H1 (cell line): ENCODE data around the gene SCYGR4. TPM values are rescaled to one million over a fixed set of nuclear protein-coding genes. Genes with fewer than 3 reads are reported as not detected.

Experiments used
- CTCF ChIA-PET: fragments of 300-600 bp; sonication (Branson Sonifier 250); formaldehyde crosslinking; loops from one replicate; lab custom pipeline; 2021; ENCODE audit not compliant: partially characterized antibody; lab: Charles Lee
- POLR2A ChIA-PET: fragments of 300-600 bp; sonication (Branson Sonifier 250); formaldehyde crosslinking; loops from one replicate; lab custom pipeline; 2021; ENCODE audit warnings: inconsistent platforms; ENCODE audit not compliant: partially characterized antibody; lab: Charles Lee
- DNase-seq, 2 experiments: peaks; one replicate each; pipeline versions ENCODE4 v3.0.0 to v3.0.0-alpha.2; 2010 to 2022; ENCODE audit warnings: low spot score in 2 of 2, low read depth in 1 of 2, mixed read lengths in 1 of 2
- FAIRE-seq: peaks from 2 replicates; lab custom pipeline; 2011; peaks lifted over from hg19 to GRCh38; lab: Jason Lieb, UNC
- H2AFZ ChIP-seq: 2 replicates; pipeline ENCODE4 v1.8.1; 2012; ENCODE audit warnings: low read length, inconsistent platforms
- H2AK5ac ChIP-seq: 2 replicates; pipeline ENCODE4 v1.6.1; 2013; ENCODE audit warnings: low read depth, low read length
- H2BK120ac ChIP-seq: replicated peaks from 2 replicates; pipeline ENCODE3; 2013; ENCODE audit warnings: low read depth, low read length, inconsistent platforms
- H2BK12ac ChIP-seq: 2 replicates; pipeline ENCODE4 v1.6.1; 2013; ENCODE audit warnings: low read depth, low read length
- H2BK15ac ChIP-seq: 2 replicates; pipeline ENCODE4 v1.6.1; 2013; ENCODE audit warnings: low read length
- H2BK20ac ChIP-seq: 2 replicates; pipeline ENCODE4 v1.6.1; 2013; ENCODE audit warnings: low read length
- H2BK5ac ChIP-seq: 2 replicates; pipeline ENCODE4 v1.6.1; 2013; ENCODE audit warnings: low read depth, low read length
- H3K14ac ChIP-seq: 2 replicates; pipeline ENCODE4 v1.6.1; 2013; ENCODE audit warnings: inconsistent platforms; ENCODE audit not compliant: insufficient read length
- H3K18ac ChIP-seq: 2 replicates; pipeline ENCODE4 v1.6.1; 2013; ENCODE audit warnings: low read length; ENCODE audit errors: extremely low read depth
- H3K23ac ChIP-seq: 2 replicates; pipeline ENCODE4 v1.6.1; 2013; ENCODE audit warnings: inconsistent platforms; ENCODE audit not compliant: insufficient read length
- H3K23me2 ChIP-seq: 2 replicates; pipeline ENCODE4 v1.6.1; 2013; ENCODE audit warnings: low read depth, low read length
- H3K27ac ChIP-seq: 2 replicates; pipeline ENCODE4 v1.6.1; 2011; ENCODE audit warnings: low read depth, low read length, inconsistent platforms
- H3K27me3 ChIP-seq, 4 experiments: replicated peaks in 1 of 4; 1 replicate in 1 of 4; 2 replicates in 3 of 4; pipeline versions ENCODE4 v1.6.1 to v1.8.1; 2011 to 2013; ENCODE audit warnings: low read length in 3 of 4, mild to moderate bottlenecking in 3 of 4, inconsistent platforms in 2 of 4, mixed read lengths in 2 of 4, moderate library complexity in 1 of 4; ENCODE audit not compliant: control insufficient read depth in 3 of 4, insufficient read depth in 3 of 4; ENCODE audit errors: extremely low read depth in 1 of 4
- H3K36me3 ChIP-seq, 4 experiments: 2 replicates each; pipeline versions ENCODE4 v1.6.1 to v1.8.1; 2011 to 2013; ENCODE audit warnings: mild to moderate bottlenecking in 4 of 4, low read length in 3 of 4, moderate library complexity in 2 of 4, control low read depth in 1 of 4, inconsistent platforms in 1 of 4; ENCODE audit not compliant: insufficient read depth in 4 of 4, control insufficient read depth in 2 of 4
- H3K4ac ChIP-seq: replicated peaks from 2 replicates; pipeline ENCODE3; 2013; ENCODE audit warnings: low read length, low read depth, mixed read lengths, inconsistent platforms; ENCODE audit not compliant: insufficient read length
- H3K4me1 ChIP-seq, 4 experiments: replicated peaks in 1 of 4; 1 replicate in 1 of 4; 2 replicates in 3 of 4; pipeline versions ENCODE4 v1.6.1 to v1.8.1; 2011 to 2013; ENCODE audit warnings: low read length in 3 of 4, inconsistent platforms in 2 of 4, mixed read lengths in 1 of 4; ENCODE audit not compliant: insufficient read depth in 4 of 4, control insufficient read depth in 3 of 4
- H3K4me2 ChIP-seq, 2 experiments: 2 replicates each; pipeline versions ENCODE4 v1.6.1 to v1.8.1; 2011 to 2013; ENCODE audit warnings: low read depth in 2 of 2, low read length in 2 of 2, control low read depth in 1 of 2, inconsistent platforms in 1 of 2, mild to moderate bottlenecking in 1 of 2; ENCODE audit not compliant: insufficient read depth in 1 of 2
- H3K4me3 ChIP-seq, 4 experiments: fragments of 200-600, 300-600 bp in 1 of 4; sonication (generic), shearing (Covaris generic), sonication (Bioruptor Twin) in 1 of 4; 2 replicates each; pipeline versions ENCODE4 v1.5.1 to v1.8.1; 2011 to 2016; ENCODE audit warnings: low read length in 4 of 4, low read depth in 3 of 4, control low read depth in 2 of 4, inconsistent platforms in 2 of 4, mild to moderate bottlenecking in 2 of 4, mixed read lengths in 1 of 4, moderate library complexity in 1 of 4; ENCODE audit not compliant: insufficient read depth in 2 of 4; ENCODE audit errors: extremely low read depth in 1 of 4
- H3K56ac ChIP-seq: replicated peaks from 2 replicates; pipeline ENCODE3; 2013; ENCODE audit warnings: low read depth, mild to moderate bottlenecking, mixed read lengths, low read length, inconsistent platforms; ENCODE audit not compliant: insufficient read length
- H3K79me1 ChIP-seq: 2 replicates; pipeline ENCODE4 v1.6.1; 2013; ENCODE audit warnings: low read depth, low read length, control low read depth
- H3K79me2 ChIP-seq, 2 experiments: 2 replicates each; pipeline versions ENCODE4 v1.6.1 to v1.8.1; 2012 to 2013; ENCODE audit warnings: low read length in 2 of 2, mild to moderate bottlenecking in 2 of 2, inconsistent platforms in 1 of 2; ENCODE audit not compliant: insufficient read depth in 2 of 2, control insufficient read depth in 1 of 2
- H3K9ac ChIP-seq, 4 experiments: replicated peaks in 1 of 4; 1 replicate in 1 of 4; 2 replicates in 3 of 4; pipeline versions ENCODE4 v1.6.1 to v1.8.1; 2011 to 2013; ENCODE audit warnings: low read depth in 3 of 4, low read length in 3 of 4, control low read depth in 2 of 4, mild to moderate bottlenecking in 2 of 4, moderate library complexity in 2 of 4, inconsistent platforms in 1 of 4; ENCODE audit errors: extremely low read depth in 1 of 4
- H3K9me3 ChIP-seq, 2 experiments: 2 replicates each; pipeline versions ENCODE4 v1.6.1 to v1.8.1; 2012 to 2013; ENCODE audit warnings: mild to moderate bottlenecking in 2 of 2, moderate library complexity in 2 of 2, control low read depth in 1 of 2, inconsistent platforms in 1 of 2, low read depth in 1 of 2, low read length in 1 of 2, mixed read lengths in 1 of 2; ENCODE audit not compliant: insufficient read depth in 2 of 2
- H4K20me1 ChIP-seq, 2 experiments: replicated peaks in 1 of 2; 2 replicates each; pipeline versions ENCODE3 to v1.8.1; 2011 to 2013; ENCODE audit warnings: inconsistent platforms in 2 of 2, low read length in 2 of 2, mild to moderate bottlenecking in 1 of 2; ENCODE audit not compliant: insufficient read depth in 2 of 2, control insufficient read depth in 1 of 2
- H4K5ac ChIP-seq: 2 replicates; pipeline ENCODE4 v1.6.1; 2013; ENCODE audit warnings: low read length, low read depth, mixed read lengths, inconsistent platforms; ENCODE audit not compliant: insufficient read length
- H4K8ac ChIP-seq: 2 replicates; pipeline ENCODE4 v1.8.0; 2013; ENCODE audit warnings: mild to moderate bottlenecking, moderate library complexity, low read length, inconsistent platforms; ENCODE audit not compliant: insufficient read depth; ENCODE audit errors: extremely low read depth
- H4K91ac ChIP-seq: replicated peaks from 2 replicates; pipeline ENCODE3; 2013; ENCODE audit warnings: low read length, mixed read lengths, inconsistent platforms; ENCODE audit not compliant: insufficient read length
- BCL11A ChIP-seq, 2 experiments: IDR thresholded peaks; one replicate each; pipeline ENCODE4 v1.6.1; 2011; ENCODE audit warnings: low read depth in 2 of 2, low read length in 2 of 2, mild to moderate bottlenecking in 2 of 2
- JUND ChIP-seq: IDR thresholded peaks from 2 replicates; pipeline ENCODE4 v1.6.1; 2011; ENCODE audit warnings: mild to moderate bottlenecking, improper control_type of control experiment, low read length
- RBBP5 ChIP-seq: IDR thresholded peaks from 2 replicates; pipeline ENCODE4 v1.7.1; 2012; ENCODE audit warnings: low read depth, mild to moderate bottlenecking, inconsistent platforms, low read length, moderate library complexity, borderline replicate concordance
- TAF1 ChIP-seq: IDR thresholded peaks from 2 replicates; pipeline ENCODE4 v1.6.1; 2011; ENCODE audit warnings: mild to moderate bottlenecking, low read depth, low read length
- polyA plus RNA-seq, 7 experiments: library from polyadenylated mRNA; depleted of rRNA in 3 of 7; stranded (reverse) in 5 of 7; unstranded in 2 of 7; fragments of >200 nt in 5 of 7; fragments of 200-250 nt in 2 of 7; gene quantifications; 1 replicate in 5 of 7; 2 replicates in 1 of 7; 4 replicates in 1 of 7; pipeline versions ENCODE4 v1.2.1 to v1.2.3, GENCODE V29; 2011 to 2013; ENCODE audit warnings: missing spikeins in 2 of 7, mixed read lengths in 2 of 7
- total RNA-seq: library from RNA; stranded (reverse); fragmentation: NEBNext Ultra II Directional; extraction: Animal tissue kit (Norgen Biotek cat#: 25700); gene quantifications from 2 replicates; pipeline ENCODE4 v1.2.1, GENCODE V29; 2021

The SCYGR4 gene
- total and polyA plus RNA-seq, 2 of the 8 experiments (the other 6 are each of a cell fraction or from before 2014, with no cell fraction given), result not detected

GRCh38 chr2:227623226-227623625 lies 5.9 kb downstream of the SCYGR4 start:
- no peaks in the 10 kb centered on the region for H3K27me3 ChIP-seq
- no peak overlapping the region for H4K5ac ChIP-seq
- no peak overlapping the region for H2BK12ac ChIP-seq
- FAIRE-seq, result no peak
- no peak overlapping the region for H4K91ac ChIP-seq
- peaks cover 0 to 5% (median 0%) of the 10 kb centered on the region in 4 experiments; a peak in 1 of 7 replicates for H3K4me1 ChIP-seq
- POLR2A ChIA-PET, result no interaction called here
- H3K18ac ChIP-seq, result no peak overlapping the region
- H3K14ac ChIP-seq, result no peak overlapping the region
- no peak overlapping the region for H3K4me3 ChIP-seq
- H3K79me1 ChIP-seq, result no peaks in the 10 kb centered on the region; the same call in 1 of the 2 replicates
- H3K4me2 ChIP-seq, result no peak overlapping the region
- no peak overlapping the region for H2AFZ ChIP-seq
- H3K9me3 ChIP-seq, result no peaks in the 10 kb centered on the region
- no peak for TF ChIP-seq RBBP5
- TF ChIP-seq BCL11A (IDR thresholded peaks at IDR 0.05; ENCODE audit: low read depth in 2 of 2, low read length in 2 of 2), result no peak
- no peak for TF ChIP-seq TAF1
- TF ChIP-seq JUND, result no peak
- TF ChIP-seq, all 59 proteins: peak for 0
- H2AK5ac ChIP-seq, result no peak overlapping the region
- H3K4ac ChIP-seq, result no peak overlapping the region
- H2BK20ac ChIP-seq, result no peak overlapping the region
- H3K27ac ChIP-seq, result no peak overlapping the region
- no peaks in the 10 kb centered on the region for H3K36me3 ChIP-seq
- H3K56ac ChIP-seq, result no peak overlapping the region
- no peak overlapping the region for H4K8ac ChIP-seq
- CTCF ChIA-PET, result interaction anchor here (1.1 kb wide), 1 partner anchor 11 kb away, joined by 4 read pairs; no protein-coding TSS in a partner anchor
- H4K20me1 ChIP-seq, result no peaks in the 10 kb centered on the region
- DNase-seq, result no peak
- H3K79me2 ChIP-seq, result no peaks in the 10 kb centered on the region
- no peak overlapping the region for H2BK5ac ChIP-seq
- no peak overlapping the region for H3K9ac ChIP-seq
- no peak overlapping the region for H2BK120ac ChIP-seq
- H3K23me2 ChIP-seq, result no peaks in the 10 kb centered on the region; the same call in 1 of the 2 replicates
- H3K23ac ChIP-seq, result no peak overlapping the region
- no peak overlapping the region for H2BK15ac ChIP-seq
